Vagina (tissue), 2 donors: ENCODE data around the gene AKAP6.

Experiments
- POLR2A ChIP-seq, 2 donors: fragments of 450-650 bp; IDR thresholded peaks; one replicate each; pipeline ENCODE4 v1.6.1; 2017; ENCODE audit warnings: antibody characterized with exemption in 2 of 2, mild to moderate bottlenecking in 2 of 2, moderate library complexity in 2 of 2
- POLR2AphosphoS5 ChIP-seq, 2 donors: sonication (generic); formaldehyde crosslinking; IDR thresholded peaks; one replicate each; pipeline ENCODE4 v1.9.0; 2017; ENCODE audit warnings: antibody characterized with exemption in 2 of 2, mild to moderate bottlenecking in 2 of 2, low read depth in 1 of 2; ENCODE audit not compliant: insufficient read depth in 1 of 2
- TF ChIP-seq, protein P1 (sequence below), 3 experiments: fragments of 450-650 bp in 2 of 3; fragments of 200-600 bp in 1 of 3; sonication (generic) in 1 of 3; IDR thresholded peaks; one replicate each; pipeline ENCODE4 v1.5.1; 2017 to 2019; ENCODE audit warnings: antibody characterized with exemption in 3 of 3, mild to moderate bottlenecking in 2 of 3, moderate library complexity in 2 of 3

DNA sequence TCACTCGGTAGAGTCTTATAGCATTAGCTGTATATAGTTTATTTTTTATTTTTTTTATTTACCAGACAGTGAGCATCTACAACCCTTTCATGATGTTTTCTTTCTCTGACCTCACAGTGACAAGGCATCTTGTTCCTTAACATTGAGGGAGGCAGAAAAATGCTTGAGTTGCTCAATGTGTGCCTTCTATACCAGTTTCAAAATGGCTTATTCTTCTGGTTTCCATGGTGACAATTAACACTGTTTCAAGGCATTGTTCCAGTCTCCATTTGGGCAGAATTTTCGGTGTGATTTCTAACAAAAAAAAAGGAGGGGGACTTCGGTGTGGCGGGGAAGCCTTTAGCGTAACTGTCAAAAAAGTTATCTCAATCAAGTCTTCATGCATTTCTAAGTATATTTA, 399.9 kb downstream of the AKAP6 start:
- TF ChIP-seq POLR2AphosphoS5 (IDR thresholded peaks at IDR 0.05; ENCODE audit: insufficient read depth in 1 of 2, low read depth in 1 of 2) (no peak), POLR2A (IDR thresholded peaks at IDR 0.05) (no peak)
- TF ChIP-seq, protein P1, sequence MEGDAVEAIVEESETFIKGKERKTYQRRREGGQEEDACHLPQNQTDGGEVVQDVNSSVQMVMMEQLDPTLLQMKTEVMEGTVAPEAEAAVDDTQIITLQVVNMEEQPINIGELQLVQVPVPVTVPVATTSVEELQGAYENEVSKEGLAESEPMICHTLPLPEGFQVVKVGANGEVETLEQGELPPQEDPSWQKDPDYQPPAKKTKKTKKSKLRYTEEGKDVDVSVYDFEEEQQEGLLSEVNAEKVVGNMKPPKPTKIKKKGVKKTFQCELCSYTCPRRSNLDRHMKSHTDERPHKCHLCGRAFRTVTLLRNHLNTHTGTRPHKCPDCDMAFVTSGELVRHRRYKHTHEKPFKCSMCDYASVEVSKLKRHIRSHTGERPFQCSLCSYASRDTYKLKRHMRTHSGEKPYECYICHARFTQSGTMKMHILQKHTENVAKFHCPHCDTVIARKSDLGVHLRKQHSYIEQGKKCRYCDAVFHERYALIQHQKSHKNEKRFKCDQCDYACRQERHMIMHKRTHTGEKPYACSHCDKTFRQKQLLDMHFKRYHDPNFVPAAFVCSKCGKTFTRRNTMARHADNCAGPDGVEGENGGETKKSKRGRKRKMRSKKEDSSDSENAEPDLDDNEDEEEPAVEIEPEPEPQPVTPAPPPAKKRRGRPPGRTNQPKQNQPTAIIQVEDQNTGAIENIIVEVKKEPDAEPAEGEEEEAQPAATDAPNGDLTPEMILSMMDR (IDR thresholded peaks at IDR 0.05): no peak
